H9 (cell line): Measurements from ENCODE around the gene OLIG3. TPM values are rescaled to one million over a fixed set of nuclear protein-coding genes. Genes with fewer than 3 reads are reported as not detected.

Source experiments
- DNase-seq: peaks from one replicate; pipeline ENCODE4 v3.0.0-alpha.2; 2017
- H2AFZ ChIP-seq: one replicate; pipeline ENCODE4 v1.6.1; 2013; ENCODE audit warnings: mild to moderate bottlenecking, low read length, control low read depth, moderate library complexity
- H2AK5ac ChIP-seq: 2 replicates; pipeline ENCODE4 v1.6.1; 2013; ENCODE audit warnings: low read length, control low read depth, mixed read lengths; ENCODE audit not compliant: insufficient read length
- H2BK120ac ChIP-seq: one replicate; pipeline ENCODE4 v1.6.1; 2013; ENCODE audit warnings: low read depth, mild to moderate bottlenecking, low read length, control low read depth, inconsistent platforms; ENCODE audit not compliant: poor library complexity, severe bottlenecking
- H2BK12ac ChIP-seq: 2 replicates; pipeline ENCODE4 v1.6.1; 2013; ENCODE audit warnings: low read length, control low read depth, mixed read lengths, low read depth; ENCODE audit not compliant: insufficient read length
- H2BK15ac ChIP-seq: 2 replicates; pipeline ENCODE4 v1.6.1; 2013; ENCODE audit warnings: low read depth, low read length, control low read depth
- H2BK20ac ChIP-seq: one replicate; pipeline ENCODE4 v1.6.1; 2013; ENCODE audit warnings: low read depth, mild to moderate bottlenecking, low read length, control low read depth, inconsistent platforms; ENCODE audit not compliant: poor library complexity, severe bottlenecking
- H2BK5ac ChIP-seq: 2 replicates; pipeline ENCODE4 v1.6.1; 2013; ENCODE audit warnings: low read length, control low read depth, mixed read lengths; ENCODE audit not compliant: insufficient read length
- H3K14ac ChIP-seq: 2 replicates; pipeline ENCODE4 v1.6.1; 2013; ENCODE audit warnings: low read length, control low read depth; ENCODE audit not compliant: insufficient read depth
- H3K18ac ChIP-seq: 2 replicates; pipeline ENCODE4 v1.6.1; 2013; ENCODE audit warnings: low read depth, mild to moderate bottlenecking, mixed read lengths, low read length, control low read depth; ENCODE audit not compliant: insufficient read length
- H3K23ac ChIP-seq: 2 replicates; pipeline ENCODE4 v1.6.1; 2013; ENCODE audit warnings: low read length, control low read depth, mixed read lengths, low read depth; ENCODE audit not compliant: insufficient read length
- H3K23me2 ChIP-seq: 2 replicates; pipeline ENCODE4 v1.6.1; 2013; ENCODE audit warnings: low read depth, mild to moderate bottlenecking, mixed read lengths, low read length, control low read depth; ENCODE audit not compliant: insufficient read length, poor library complexity, severe bottlenecking
- H3K27ac ChIP-seq: 2 replicates; pipeline ENCODE4 v1.5.1; 2013; ENCODE audit warnings: low read length, control low read depth, mixed read lengths, low read depth; ENCODE audit not compliant: insufficient read length
- H3K27me3 ChIP-seq: 2 replicates; pipeline ENCODE4 v1.6.1; 2013; ENCODE audit warnings: low read length, control low read depth, inconsistent platforms; ENCODE audit not compliant: insufficient read depth
- H3K4ac ChIP-seq: 2 replicates; pipeline ENCODE4 v1.6.1; 2013; ENCODE audit warnings: low read depth, mild to moderate bottlenecking, control low read depth, inconsistent platforms, low read length, moderate library complexity
- H3K4me1 ChIP-seq: 2 replicates; pipeline ENCODE4 v1.6.1; 2013; ENCODE audit warnings: low read length, control low read depth, inconsistent platforms; ENCODE audit not compliant: insufficient read depth
- H3K4me2 ChIP-seq: 2 replicates; pipeline ENCODE4 v1.6.1; 2013; ENCODE audit warnings: low read length, control low read depth, mixed read lengths; ENCODE audit not compliant: insufficient read length, insufficient read depth
- H3K56ac ChIP-seq: 2 replicates; pipeline ENCODE4 v1.6.1; 2013; ENCODE audit warnings: low read depth, mild to moderate bottlenecking, mixed read lengths, low read length, control low read depth; ENCODE audit not compliant: insufficient read length
- H3K79me1 ChIP-seq: 2 replicates; pipeline ENCODE4 v1.6.1; 2013; ENCODE audit warnings: low read depth, mild to moderate bottlenecking, moderate library complexity, low read length, control low read depth, inconsistent platforms; ENCODE audit not compliant: insufficient read depth, poor library complexity, severe bottlenecking
- H3K79me2 ChIP-seq: 2 replicates; pipeline ENCODE4 v1.6.1; 2013; ENCODE audit warnings: low read length, control low read depth, inconsistent platforms; ENCODE audit not compliant: insufficient read depth
- H3K9ac ChIP-seq: 2 replicates; pipeline ENCODE4 v1.6.1; 2013; ENCODE audit warnings: low read length, control low read depth, mixed read lengths; ENCODE audit not compliant: insufficient read length; ENCODE audit errors: extremely low read depth
- H3K9me3 ChIP-seq: one replicate; pipeline ENCODE4 v1.6.1; 2013; ENCODE audit warnings: low read depth, low read length, inconsistent platforms; ENCODE audit not compliant: control insufficient read depth
- H3T11ph ChIP-seq: one replicate; pipeline ENCODE4 v1.6.1; 2013; ENCODE audit warnings: mild to moderate bottlenecking, low read length, control low read depth, inconsistent platforms
- H4K20me1 ChIP-seq: one replicate; pipeline ENCODE4 v1.6.1; 2013; ENCODE audit not compliant: control insufficient read depth, insufficient read length, insufficient read depth
- H4K5ac ChIP-seq: 2 replicates; pipeline ENCODE4 v1.6.1; 2013; ENCODE audit warnings: low read depth, mild to moderate bottlenecking, mixed read lengths, low read length, control low read depth; ENCODE audit not compliant: insufficient read length
- H4K8ac ChIP-seq: replicated peaks from 2 replicates; pipeline ENCODE4 v1.6.1; 2013; ENCODE audit warnings: low read length, control low read depth, mixed read lengths, low read depth; ENCODE audit not compliant: insufficient read length
- H4K91ac ChIP-seq: 2 replicates; pipeline ENCODE4 v1.6.1; 2013; ENCODE audit warnings: low read depth, mild to moderate bottlenecking, moderate library complexity, mixed read lengths, low read length, control low read depth; ENCODE audit not compliant: insufficient read length
- H3K27ac Mint-ChIP-seq, 3 experiments: 2 replicates in 2 of 3; 3 replicates in 1 of 3; pipeline ENCODE4 v1.8.0; 2020 to 2021; ENCODE audit warnings: mixed read lengths in 3 of 3, mild to moderate bottlenecking in 1 of 3, moderate library complexity in 1 of 3
- H3K27me3 Mint-ChIP-seq: 2 replicates; pipeline ENCODE4 v1.8.0; 2021; ENCODE audit warnings: low read depth, mild to moderate bottlenecking, moderate library complexity, mixed read lengths
- H3K36me3 Mint-ChIP-seq, 3 experiments: 2 replicates in 2 of 3; 3 replicates in 1 of 3; pipeline ENCODE4 v1.8.0; 2020 to 2021; ENCODE audit warnings: low read depth in 3 of 3, mixed read lengths in 3 of 3; ENCODE audit not compliant: insufficient read depth in 1 of 3
- H3K4me1 Mint-ChIP-seq, 2 experiments: 2 replicates each; pipeline ENCODE4 v1.8.0; 2020; ENCODE audit warnings: mixed read lengths in 2 of 2
- H3K4me3 Mint-ChIP-seq, 2 experiments: 2 replicates in 1 of 2; 3 replicates in 1 of 2; pipeline ENCODE4 v1.8.0; 2020 to 2021; ENCODE audit warnings: mild to moderate bottlenecking in 2 of 2, mixed read lengths in 2 of 2, moderate library complexity in 1 of 2
- H3K9me3 Mint-ChIP-seq, 2 experiments: 2 replicates in 1 of 2; 3 replicates in 1 of 2; pipeline ENCODE4 v1.8.0; 2020; ENCODE audit warnings: mild to moderate bottlenecking in 2 of 2, mixed read lengths in 2 of 2, moderate library complexity in 1 of 2
- CTCF ChIP-seq: fragments of 200-600 bp; sonication (generic); conservative IDR thresholded peaks from 3 replicates; pipeline ENCODE4 v1.8.0; 2021; ENCODE audit warnings: antibody characterized with exemption, mild to moderate bottlenecking
- WGBS: extraction: QIAGEN DNeasy Blood & Tissue Kit; methylation state at CpG from one replicate; pipeline ENCODE4 v1.1.7; 2013; ENCODE audit warnings: missing lambda C conversion rate, low lambda C conversion rate, mixed read lengths; ENCODE audit not compliant: insufficient read length; ENCODE audit errors: extremely low coverage; 5-methylcytosine and 5-hydroxymethylcytosine counted together
- total RNA-seq: library from RNA; stranded (reverse); gene quantifications from 2 replicates; pipeline ENCODE4 v1.2.1, GENCODE V29; 2021

The OLIG3 gene
- total RNA-seq, 1 experiment from 2014 or later = 0.22 TPM

GRCh38 chr6:137541534-137542063 is 47.4 kb upstream of the OLIG3 start:
- no peak overlapping the region for H2BK12ac ChIP-seq
- peaks cover 4% of the 10 kb centered on the region; the same call in 1 of the 2 replicates for H3K4me1 ChIP-seq
- H3K9ac ChIP-seq = no peak overlapping the region
- Mint-ChIP-seq H3K27ac (no peak overlapping the region; a peak in 1 of 7 replicates), H3K4me3 (no peak overlapping the region), H3K27me3 (no peaks in the 10 kb centered on the region), H3K36me3 (no peaks in the 10 kb centered on the region), H3K9me3 (no peaks in the 10 kb centered on the region; a peak in 1 of 5 replicates), H3K4me1 (peaks cover 47 to 48% of the 10 kb centered on the region in 2 experiments)
- WGBS = no CpG with 5 or more reads among the region's 4 CpGs
- no peak overlapping the region for H2AFZ ChIP-seq
- H2BK5ac ChIP-seq = no peak overlapping the region
- H3K4me2 ChIP-seq = no peak overlapping the region
- peaks cover 3% of the 10 kb centered on the region for H3K23me2 ChIP-seq
- no peak overlapping the region for H3K56ac ChIP-seq
- no peak overlapping the region for H3K18ac ChIP-seq
- H2BK20ac ChIP-seq = no peak overlapping the region
- no peak overlapping the region for H3K14ac ChIP-seq
- no peak for DNase-seq
- H3K79me1 ChIP-seq = no peaks in the 10 kb centered on the region
- H3T11ph ChIP-seq = no peak overlapping the region
- H4K8ac ChIP-seq = no peak overlapping the region
- no peak overlapping the region for H2BK15ac ChIP-seq
- no peak overlapping the region for H3K23ac ChIP-seq
- H3K4ac ChIP-seq = no peak overlapping the region
- H4K5ac ChIP-seq = no peak overlapping the region
- TF ChIP-seq CTCF = no peak
- no peaks in the 10 kb centered on the region for H3K9me3 ChIP-seq
- H2AK5ac ChIP-seq = no peak overlapping the region
- no peaks in the 10 kb centered on the region for H3K79me2 ChIP-seq
- H3K27ac ChIP-seq = no peak overlapping the region
- no peak overlapping the region for H2BK120ac ChIP-seq
- H3K27me3 ChIP-seq = no peaks in the 10 kb centered on the region
- no peaks in the 10 kb centered on the region for H4K20me1 ChIP-seq
- no peak overlapping the region for H4K91ac ChIP-seq
